Liver (tissue), 9 donors: Measurements from ENCODE around the gene ST6GAL1. TPM values are rescaled to one million over a fixed set of nuclear protein-coding genes. Genes with fewer than 3 reads are reported as not detected.
A peak's percentile ranks its signal among the peaks of the same experiment; 100 is the strongest.

Source experiments
- DNase-seq: peaks from one replicate; pipeline ENCODE4 v3.0.0-alpha.2; 2017; ENCODE audit warnings: low spot score
- H3K27ac ChIP-seq, 2 donors: one replicate each; pipeline ENCODE4 v1.7.0; 2013; ENCODE audit warnings: inconsistent platforms in 2 of 2, low read length in 2 of 2, control low read depth in 1 of 2, low read depth in 1 of 2, mild to moderate bottlenecking in 1 of 2
- H3K27me3 ChIP-seq, 4 donors: one replicate each; pipeline versions ENCODE4 v1.6.1 to v1.7.0; 2013; ENCODE audit warnings: low read length in 3 of 4, inconsistent platforms in 1 of 4, mild to moderate bottlenecking in 1 of 4, moderate library complexity in 1 of 4; ENCODE audit not compliant: control insufficient read depth in 4 of 4, insufficient read depth in 4 of 4
- H3K36me3 ChIP-seq, 4 donors: one replicate each; pipeline versions ENCODE4 v1.6.1 to v1.7.0; 2013; ENCODE audit warnings: low read length in 3 of 4, mild to moderate bottlenecking in 3 of 4, low read depth in 1 of 4, moderate library complexity in 1 of 4; ENCODE audit not compliant: control insufficient read depth in 4 of 4, insufficient read depth in 3 of 4
- H3K4me1 ChIP-seq, 4 donors: one replicate each; pipeline versions ENCODE4 v1.6.1 to v1.7.0; 2013; ENCODE audit warnings: low read length in 3 of 4, mild to moderate bottlenecking in 3 of 4, moderate library complexity in 1 of 4; ENCODE audit not compliant: control insufficient read depth in 4 of 4, insufficient read depth in 4 of 4
- H3K4me3 ChIP-seq, 3 donors: one replicate each; pipeline versions ENCODE4 v1.6.1 to v1.7.0; 2013; ENCODE audit warnings: low read length in 3 of 3, control low read depth in 1 of 3, low read depth in 1 of 3, mild to moderate bottlenecking in 1 of 3
- H3K9ac ChIP-seq, 2 donors: one replicate each; pipeline ENCODE4 v1.7.0; 2013; ENCODE audit warnings: low read length in 2 of 2, mild to moderate bottlenecking in 2 of 2, moderate library complexity in 2 of 2, control low read depth in 1 of 2, low read depth in 1 of 2
- H3K9me3 ChIP-seq, 4 donors: one replicate each; pipeline versions ENCODE4 v1.6.1 to v1.7.0; 2013; ENCODE audit warnings: low read length in 3 of 4; ENCODE audit not compliant: control insufficient read depth in 4 of 4
- EGR1 ChIP-seq, 2 donors: IDR thresholded peaks; 2 replicates each; pipeline ENCODE4 v1.6.1; 2016 to 2018; ENCODE audit warnings: antibody characterized with exemption in 2 of 2, low read depth in 2 of 2
- FOXA1 ChIP-seq: IDR thresholded peaks from 2 replicates; pipeline ENCODE4 v1.6.1; 2016; ENCODE audit warnings: antibody characterized with exemption
- GABPA ChIP-seq, 2 donors: IDR thresholded peaks in 1 of 2; conservative IDR thresholded peaks in 1 of 2; 2 replicates each; pipeline ENCODE4 v1.6.1; 2016; ENCODE audit warnings: antibody characterized with exemption in 2 of 2, mild to moderate bottlenecking in 1 of 2, moderate library complexity in 1 of 2
- HNF4G ChIP-seq: IDR thresholded peaks from 2 replicates; pipeline ENCODE4 v1.6.1; 2016; ENCODE audit warnings: antibody characterized with exemption
- NR2F2 ChIP-seq: IDR thresholded peaks from 2 replicates; pipeline ENCODE4 v1.6.1; 2016; ENCODE audit warnings: antibody characterized with exemption
- RXRA ChIP-seq, 2 donors: IDR thresholded peaks; 2 replicates each; pipeline ENCODE4 v1.6.1; 2017 to 2018; ENCODE audit warnings: antibody characterized with exemption in 2 of 2, mild to moderate bottlenecking in 1 of 2
- YY1 ChIP-seq: IDR thresholded peaks from 2 replicates; pipeline ENCODE4 v1.6.1; 2016; ENCODE audit warnings: antibody characterized with exemption, mild to moderate bottlenecking
- WGBS: extraction: QIAGEN DNeasy Blood & Tissue Kit; methylation state at CpG from one replicate; pipeline ENCODE4 v1.1.7; 2013; 5-methylcytosine and 5-hydroxymethylcytosine counted together
- polyA plus RNA-seq, 2 donors: library from polyadenylated mRNA; stranded (reverse) in 1 of 2; unstranded in 1 of 2; fragments of 200-250 nt in 1 of 2; fragments of >200 nt in 1 of 2; fragmentation: Nextera tagmentation in 1 of 2; extraction: Ambion mirVana in 1 of 2; gene quantifications; one replicate each; pipeline versions ENCODE4 v1.2.1 to v1.2.3, GENCODE V29; 2013 to 2015
- total RNA-seq, 2 donors: library from RNA; depleted of rRNA; stranded (reverse); fragments of >200 nt; gene quantifications; one replicate each; pipeline ENCODE4 v1.2.3, GENCODE V29; 2014
- TF ChIP-seq, protein P1 (sequence below): IDR thresholded peaks from 2 replicates; pipeline ENCODE4 v1.6.1; 2016; ENCODE audit warnings: antibody characterized with exemption, mild to moderate bottlenecking
- TF ChIP-seq, protein P2 (sequence below): IDR thresholded peaks from 2 replicates; pipeline ENCODE4 v1.6.1; 2016; ENCODE audit warnings: antibody characterized with exemption
- donor health status: healthy.
- donor health status: healthy.
- donor health status: healthy.
- donor health status: healthy.
- donor health status: healthy.

ST6GAL1 gene
- total and polyA plus RNA-seq, 4 donors: 102 to 425 (median 328) TPM

DNA sequence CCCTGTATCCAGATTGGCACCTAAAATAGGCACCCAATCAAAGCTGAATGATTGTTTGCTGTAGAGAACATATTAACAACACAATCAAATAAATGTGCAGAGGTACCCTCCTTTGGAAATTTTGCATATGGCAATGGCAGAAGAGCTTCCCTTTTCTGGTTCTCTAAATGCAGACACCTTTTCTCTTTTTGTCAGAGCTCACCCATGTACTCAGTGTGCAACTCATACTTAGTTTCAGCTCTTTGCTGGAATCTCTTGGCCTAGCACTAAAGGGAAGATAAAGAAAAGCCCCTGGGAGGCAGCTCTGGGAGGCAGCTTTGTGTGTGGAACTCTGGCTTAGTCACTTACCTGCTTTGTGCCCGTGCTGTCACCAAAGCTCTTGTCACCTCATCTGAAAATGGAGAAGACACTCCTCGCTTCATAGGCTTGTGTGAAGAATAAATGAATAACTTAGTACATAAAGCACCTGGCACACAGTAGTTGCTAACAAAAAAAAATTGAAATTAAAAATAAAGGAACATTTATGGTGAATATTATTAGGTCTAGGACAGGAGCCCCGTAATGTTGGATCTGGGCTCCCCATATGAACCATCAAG lies 28.8 kb downstream of the ST6GAL1 start:
- Histone ChIP-seq H3K9me3 (no peaks in the 10 kb centered on the region), H3K4me3 (no peak overlapping the region), H3K27ac (no peak overlapping the region), H3K9ac (no peak overlapping the region), H3K4me1 (peaks cover 0 to 4% (median 0%) of the 10 kb centered on the region in 4 donors), H3K27me3 (no peaks in the 10 kb centered on the region), H3K36me3 (no peaks in the 10 kb centered on the region)
- DNase-seq: no peak
- TF ChIP-seq, protein P1, sequence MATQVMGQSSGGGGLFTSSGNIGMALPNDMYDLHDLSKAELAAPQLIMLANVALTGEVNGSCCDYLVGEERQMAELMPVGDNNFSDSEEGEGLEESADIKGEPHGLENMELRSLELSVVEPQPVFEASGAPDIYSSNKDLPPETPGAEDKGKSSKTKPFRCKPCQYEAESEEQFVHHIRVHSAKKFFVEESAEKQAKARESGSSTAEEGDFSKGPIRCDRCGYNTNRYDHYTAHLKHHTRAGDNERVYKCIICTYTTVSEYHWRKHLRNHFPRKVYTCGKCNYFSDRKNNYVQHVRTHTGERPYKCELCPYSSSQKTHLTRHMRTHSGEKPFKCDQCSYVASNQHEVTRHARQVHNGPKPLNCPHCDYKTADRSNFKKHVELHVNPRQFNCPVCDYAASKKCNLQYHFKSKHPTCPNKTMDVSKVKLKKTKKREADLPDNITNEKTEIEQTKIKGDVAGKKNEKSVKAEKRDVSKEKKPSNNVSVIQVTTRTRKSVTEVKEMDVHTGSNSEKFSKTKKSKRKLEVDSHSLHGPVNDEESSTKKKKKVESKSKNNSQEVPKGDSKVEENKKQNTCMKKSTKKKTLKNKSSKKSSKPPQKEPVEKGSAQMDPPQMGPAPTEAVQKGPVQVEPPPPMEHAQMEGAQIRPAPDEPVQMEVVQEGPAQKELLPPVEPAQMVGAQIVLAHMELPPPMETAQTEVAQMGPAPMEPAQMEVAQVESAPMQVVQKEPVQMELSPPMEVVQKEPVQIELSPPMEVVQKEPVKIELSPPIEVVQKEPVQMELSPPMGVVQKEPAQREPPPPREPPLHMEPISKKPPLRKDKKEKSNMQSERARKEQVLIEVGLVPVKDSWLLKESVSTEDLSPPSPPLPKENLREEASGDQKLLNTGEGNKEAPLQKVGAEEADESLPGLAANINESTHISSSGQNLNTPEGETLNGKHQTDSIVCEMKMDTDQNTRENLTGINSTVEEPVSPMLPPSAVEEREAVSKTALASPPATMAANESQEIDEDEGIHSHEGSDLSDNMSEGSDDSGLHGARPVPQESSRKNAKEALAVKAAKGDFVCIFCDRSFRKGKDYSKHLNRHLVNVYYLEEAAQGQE: no peak
- TF ChIP-seq NR2F2: no peak
- no peak for TF ChIP-seq RXRA (IDR thresholded peaks at IDR 0.05)
- TF ChIP-seq, protein P2, sequence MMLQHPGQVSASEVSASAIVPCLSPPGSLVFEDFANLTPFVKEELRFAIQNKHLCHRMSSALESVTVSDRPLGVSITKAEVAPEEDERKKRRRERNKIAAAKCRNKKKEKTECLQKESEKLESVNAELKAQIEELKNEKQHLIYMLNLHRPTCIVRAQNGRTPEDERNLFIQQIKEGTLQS: no peak
- TF ChIP-seq YY1: no peak
- no peak for TF ChIP-seq HNF4G
- TF ChIP-seq FOXA1: no peak
- 92% methylated on average over 3 of the region's 3 CpGs for WGBS

DNA sequence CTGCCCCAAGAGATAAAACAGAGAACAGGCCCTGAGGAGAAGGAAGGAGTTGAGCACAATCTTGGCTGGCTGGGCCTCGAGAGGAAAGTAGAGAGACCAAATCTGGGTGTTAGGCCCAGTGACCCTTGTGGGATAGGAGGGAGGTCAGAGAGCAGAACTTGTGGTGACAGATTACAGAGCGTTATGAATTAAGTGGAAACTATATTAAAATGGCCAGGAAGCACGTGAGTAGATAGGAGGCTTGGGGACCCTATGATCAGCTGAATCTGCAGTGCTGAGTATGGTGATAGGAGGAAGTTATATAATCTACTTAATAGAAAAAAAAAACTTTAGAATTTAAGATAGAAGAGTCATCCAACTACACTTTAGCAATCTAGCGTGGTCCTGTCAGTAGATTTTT lies 30.0 kb downstream of the ST6GAL1 start:
- Histone ChIP-seq H3K9ac (no peak overlapping the region), H3K27ac (no peak overlapping the region), H3K4me1 (peaks cover 0 to 4% (median 0%) of the 10 kb centered on the region in 4 donors), H3K27me3 (no peaks in the 10 kb centered on the region), H3K4me3 (no peak overlapping the region), H3K9me3 (no peaks in the 10 kb centered on the region), H3K36me3 (no peaks in the 10 kb centered on the region)
- no peak for TF ChIP-seq GABPA (IDR thresholded peaks at IDR 0.05 in 1 of 2, conservative IDR thresholded peaks at IDR 0.05 in 1 of 2)
- peak; percentile 77 for TF ChIP-seq NR2F2
- TF ChIP-seq, protein P2: no peak
- TF ChIP-seq EGR1 (IDR thresholded peaks at IDR 0.05; ENCODE audit: low read depth in 2 of 2): no peak
- DNase-seq: no peak
- WGBS: 79% methylated on average over 4 of the region's 4 CpGs

DNA sequence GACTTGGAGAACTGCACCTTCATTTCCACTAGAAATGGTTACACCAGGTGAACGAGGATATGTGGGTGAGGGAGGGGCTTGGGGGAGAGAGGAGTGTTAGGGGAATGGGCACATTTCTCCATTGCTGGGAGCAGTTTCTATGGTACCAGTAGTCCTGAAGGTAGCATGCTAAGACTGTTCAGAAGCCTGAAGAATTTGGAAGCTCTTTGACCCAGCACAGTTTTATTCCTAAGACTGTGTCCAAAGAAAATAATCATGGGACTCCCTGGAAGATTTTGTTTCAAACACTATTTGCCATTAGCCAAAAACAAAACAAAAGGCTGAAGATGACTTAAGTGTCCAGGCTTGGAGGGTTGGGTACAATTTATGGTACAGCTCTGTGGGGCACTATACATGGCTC lies 32.1 kb downstream of the ST6GAL1 start:
- DNase-seq: no peak
- Histone ChIP-seq H3K27ac (no peak overlapping the region), H3K9me3 (no peaks in the 10 kb centered on the region), H3K4me3 (no peak overlapping the region), H3K4me1 (peaks cover 0 to 2% (median 0%) of the 10 kb centered on the region in 4 donors), H3K36me3 (no peaks in the 10 kb centered on the region), H3K27me3 (no peaks in the 10 kb centered on the region), H3K9ac (no peak overlapping the region)
- WGBS: 92% methylated on average over 1 of the region's 1 CpG
- TF ChIP-seq, protein P1: no peak
